T-helper 2 cell (primary cell): Measurements from ENCODE around the gene MOBP.
A peak's percentile ranks its signal among the peaks of the same experiment; 100 is the strongest.
"Not testable (repeated sequence)": the region's sequence is repeated elsewhere in the genome, so short reads cannot be mapped to it uniquely, and the experiment has no call there.

Experiments
- DNase-seq, 5 experiments: peaks; one replicate each; pipeline versions ENCODE4 v3.0.0 to v3.0.0-alpha.2; 2012 to 2022
- total RNA-seq, 2 donors: gene quantifications; one replicate each; lab custom pipeline; 2026; lab: John Stamatoyannopoulos, UW

MOBP gene
- total RNA-seq = 0 to 0.31 reads per million in 2 donors

- no peak for DNase-seq
Measured at GRCh38 chr3:39467394-39468107, at the start of gene MOBP. Gene MOBP (plus strand): TSS chr3:39467680. CDS start chr3:39502070, 34,390 bp downstream.

GRCh38 chr3:39418556-39419225, 48.8 kb upstream of the MOBP start:
- not testable (repeated sequence) for DNase-seq

GRCh38 chr3:39419742-39420315, 47.7 kb upstream of the MOBP start:
- no peak for DNase-seq

- DNase-seq = no peak
Measured at GRCh38 chr3:39420543-39420942, 46.9 kb upstream of the MOBP start.

- no peak for DNase-seq
Measured at GRCh38 chr3:39423436-39423970, 44.0 kb upstream of the MOBP start.

- DNase-seq = no peak
Measured at GRCh38 chr3:39426312-39426711, 41.2 kb upstream of the MOBP start.

GRCh38 chr3:39427506-39427905, 40.0 kb upstream of the MOBP start:
- DNase-seq = no peak

GRCh38 chr3:39428745-39429201, 38.7 kb upstream of the MOBP start:
- no peak for DNase-seq

- no peak for DNase-seq
Measured at GRCh38 chr3:39429466-39429865, 38.0 kb upstream of the MOBP start.

GRCh38 chr3:39432342-39432741, 35.1 kb upstream of the MOBP start:
- DNase-seq = no peak

- no peak for DNase-seq
Measured at GRCh38 chr3:39433642-39434041, 33.8 kb upstream of the MOBP start.

- no peak for DNase-seq
Measured at GRCh38 chr3:39434574-39434973, 32.9 kb upstream of the MOBP start.

GRCh38 chr3:39435006-39435748, 32.3 kb upstream of the MOBP start:
- no peak for DNase-seq

- no peak for DNase-seq
Measured at GRCh38 chr3:39438880-39439279, 28.6 kb upstream of the MOBP start.

- no peak for DNase-seq
Measured at GRCh38 chr3:39440316-39440715, 27.2 kb upstream of the MOBP start.

- no peak for DNase-seq
Measured at GRCh38 chr3:39443530-39443929, 23.9 kb upstream of the MOBP start.

GRCh38 chr3:39445927-39446326, 21.6 kb upstream of the MOBP start:
- DNase-seq = no peak

- DNase-seq = no peak
Measured at GRCh38 chr3:39446444-39446843, 21.0 kb upstream of the MOBP start.

GRCh38 chr3:39447637-39448483, 19.6 kb upstream of the MOBP start:
- peak in 4 of 5 experiments; percentile 19 to 64 (median 29) for DNase-seq

GRCh38 chr3:39448506-39449233, 18.8 kb upstream of the MOBP start:
- no peak for DNase-seq

GRCh38 chr3:39449796-39450195, 17.7 kb upstream of the MOBP start:
- no peak for DNase-seq
